GM21723 (cell line): Measurements from ENCODE around the gene FA2H.

Experiments used
- ATAC-seq: cut with Tn5 transposase; IDR thresholded peaks from one replicate; pipeline ENCODE4 v1.9.1; 2021; ENCODE audit warnings: mild to moderate bottlenecking, moderate library complexity; ENCODE audit not compliant: unreplicated experiment

FA2H gene

DNA sequence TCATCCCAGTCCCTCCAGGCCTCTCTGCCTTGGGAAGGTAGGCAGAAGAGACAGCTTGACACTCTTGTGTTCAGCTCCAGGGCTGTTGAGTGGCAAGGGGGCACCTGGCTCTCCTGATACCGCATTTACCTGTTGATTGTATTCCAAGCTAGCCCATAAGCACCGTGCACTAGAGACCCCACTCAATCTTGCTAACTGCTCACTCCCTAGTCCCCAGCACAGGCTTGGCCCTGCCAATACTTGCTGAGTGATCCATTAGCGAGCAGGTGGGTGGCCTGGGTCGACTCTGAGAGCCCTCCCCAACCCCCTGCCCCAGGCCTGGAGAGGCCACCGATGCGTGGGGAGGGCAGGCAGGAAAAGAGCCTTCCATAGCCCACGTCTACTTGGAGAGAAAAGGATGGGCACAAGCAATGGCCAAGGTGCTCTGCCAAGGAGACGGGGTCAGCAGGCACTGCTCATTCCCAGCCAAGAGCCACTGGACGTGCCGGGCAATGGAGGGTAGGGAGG is 29.5 kb downstream of the FA2H start:
- ATAC-seq = no peak

DNA sequence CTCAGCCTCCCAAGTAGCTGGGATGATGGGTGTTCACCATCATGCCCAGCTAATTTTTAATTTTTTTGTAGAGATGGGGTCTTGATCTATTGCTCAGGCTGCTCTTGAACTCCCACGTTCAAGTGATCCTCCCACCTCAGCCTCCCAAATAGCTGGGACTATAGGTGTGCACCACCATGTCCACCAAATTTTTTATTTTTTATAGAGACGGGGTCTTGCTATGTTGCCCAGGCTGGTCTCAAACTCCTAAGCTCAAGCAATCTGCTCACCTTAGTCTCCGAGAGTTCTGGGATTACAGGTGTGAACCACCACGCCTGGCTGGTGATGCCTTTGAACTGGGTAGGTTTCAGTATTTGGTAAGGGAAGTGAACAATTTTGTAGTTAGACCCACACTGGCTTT is 30.1 kb downstream of the FA2H start:
- ATAC-seq = no peak

DNA sequence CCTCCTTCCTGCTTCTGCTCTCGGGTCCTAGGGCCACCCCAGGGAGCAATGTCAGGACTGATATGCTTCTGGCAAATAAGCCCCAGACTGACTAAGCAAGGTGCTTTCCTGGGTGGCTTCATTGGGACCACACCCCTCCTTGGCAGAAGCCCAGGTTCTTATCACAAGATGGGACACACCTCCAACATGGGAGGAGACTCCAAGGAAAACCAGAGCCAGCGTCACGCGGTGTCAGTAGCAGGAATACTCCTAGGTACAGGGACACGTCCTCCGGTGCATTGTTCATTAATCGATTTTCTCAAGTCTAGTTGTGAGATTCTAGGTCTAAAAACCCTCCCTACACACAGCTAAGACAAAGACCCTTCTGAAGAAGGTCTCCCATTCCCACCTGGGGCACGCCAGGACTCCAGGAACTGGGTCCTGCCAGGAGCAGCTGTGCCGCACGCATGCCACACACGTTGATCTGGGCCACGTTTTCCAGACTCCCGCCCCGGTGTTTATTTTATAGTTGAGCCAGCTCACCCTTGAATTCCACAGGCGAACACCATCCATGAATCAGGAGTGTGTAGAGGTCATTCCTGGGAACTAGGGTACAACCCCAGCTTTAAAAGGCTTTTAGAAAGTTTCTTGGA is 30.8 kb downstream of the FA2H start:
- no peak for ATAC-seq

DNA sequence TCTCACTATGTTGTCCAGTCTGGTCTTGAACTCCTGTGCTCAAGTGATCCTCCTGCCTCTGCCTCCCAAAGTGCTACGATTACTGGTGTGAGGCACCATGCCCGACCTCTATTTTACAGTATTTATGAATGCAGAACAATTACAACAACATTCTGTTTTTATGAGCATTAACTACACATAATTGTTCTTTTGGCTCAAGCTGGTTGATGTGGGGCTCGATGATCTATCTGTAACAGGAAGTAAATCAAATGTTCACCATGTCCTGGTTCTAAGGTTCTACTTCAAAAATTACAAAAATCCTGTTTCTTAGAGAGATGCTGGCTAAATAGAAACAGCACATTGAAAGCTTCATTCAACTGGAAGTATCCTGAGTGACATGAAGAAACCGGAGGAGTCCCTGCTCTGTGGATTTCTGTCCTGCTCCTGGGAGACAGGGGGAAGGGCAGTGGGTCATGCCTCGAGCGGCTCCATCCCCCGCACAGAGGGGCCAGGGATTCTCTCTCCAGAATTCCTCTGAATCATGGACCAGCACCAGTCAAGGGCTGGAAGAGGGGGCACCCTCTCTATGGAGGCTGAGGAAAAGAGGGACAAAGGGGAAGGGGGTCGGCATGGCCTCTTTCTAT is 31.5 kb downstream of the FA2H start:
- no peak for ATAC-seq

DNA sequence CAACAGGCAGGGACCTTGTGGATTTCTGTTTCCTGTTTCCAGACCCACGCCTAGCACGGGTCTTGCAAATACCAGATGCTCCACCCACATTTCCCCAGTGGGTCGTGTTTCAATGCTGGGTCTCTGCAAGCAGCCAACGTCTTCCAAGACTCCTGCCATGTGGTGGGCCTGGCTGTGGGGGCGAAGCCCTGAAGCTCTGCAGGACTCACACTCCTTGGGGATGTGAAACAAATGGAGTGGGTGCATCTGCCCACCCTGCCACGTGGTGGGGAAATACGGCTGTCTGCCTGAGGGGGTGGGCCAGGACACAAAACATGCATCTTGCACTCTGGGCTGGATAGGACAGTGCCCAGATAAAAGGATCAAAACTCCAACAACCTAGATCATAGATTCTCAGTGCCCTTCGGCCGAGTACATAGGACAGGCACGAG is 32.6 kb downstream of the FA2H start:
- no peak for ATAC-seq

DNA sequence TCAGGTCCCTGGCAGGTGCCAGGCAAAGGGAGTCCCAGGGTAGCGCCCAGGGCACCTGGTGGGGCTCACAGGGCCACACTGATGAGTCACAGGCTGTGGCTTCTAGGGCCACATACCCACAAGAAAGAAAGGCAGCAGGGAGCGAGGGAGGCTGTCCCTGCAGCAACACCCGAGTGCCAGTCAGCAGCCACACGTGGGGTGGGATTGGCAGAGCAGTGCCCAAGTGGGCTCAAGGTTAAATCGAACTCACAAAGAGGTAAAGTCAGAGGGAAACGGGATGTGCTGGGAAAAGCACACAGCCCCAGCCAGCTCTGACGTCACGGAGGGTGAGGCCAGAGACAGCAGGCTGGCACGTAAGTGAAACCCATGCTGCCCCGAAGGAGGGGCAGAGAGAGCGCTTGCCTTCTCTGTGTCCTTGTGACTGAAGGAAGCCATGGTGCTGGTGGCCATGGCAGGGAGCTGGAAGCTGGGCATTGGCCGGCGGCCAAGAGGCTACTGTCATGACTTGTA is 33.8 kb downstream of the FA2H start:
- ATAC-seq = no peak

DNA sequence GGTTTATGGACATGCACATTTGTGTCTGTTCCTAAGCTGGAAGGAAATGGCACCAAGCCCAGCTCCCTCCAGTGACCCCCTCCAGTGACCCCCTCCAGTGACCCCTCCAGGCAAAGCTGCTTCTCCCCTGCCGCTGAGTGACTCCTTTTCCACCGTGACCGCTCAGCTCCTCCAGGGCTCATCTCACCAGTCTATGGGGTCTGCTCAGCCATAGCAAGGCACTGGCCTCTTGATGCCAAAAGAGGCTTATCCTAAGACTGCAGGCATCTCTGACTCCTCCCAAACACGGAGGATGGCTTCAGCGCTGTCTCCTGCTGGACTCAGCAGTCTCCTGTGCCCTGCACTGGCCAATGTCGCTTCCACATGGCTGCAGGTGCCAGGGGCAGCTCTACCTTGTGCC is 35.3 kb downstream of the FA2H start:
- ATAC-seq = no peak

DNA sequence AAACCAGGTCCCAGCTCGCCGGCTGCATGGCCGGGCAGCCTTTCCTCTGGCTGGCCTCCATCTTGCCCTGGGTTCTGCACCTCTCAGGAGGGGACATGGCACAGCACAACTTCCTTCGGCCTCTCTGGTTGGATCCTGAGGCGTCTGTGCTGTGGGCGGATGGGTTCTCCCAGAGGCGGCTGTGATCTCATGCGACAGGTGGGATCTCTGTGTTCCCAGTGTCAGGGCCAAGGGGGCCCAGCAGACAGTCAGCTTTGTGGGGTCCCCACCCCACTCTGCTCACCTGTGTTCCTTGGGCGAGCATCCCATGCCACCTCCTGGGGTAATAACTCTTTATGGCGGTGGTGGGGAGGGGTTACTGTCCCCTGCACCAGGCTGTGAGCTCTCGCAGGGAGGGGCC is 35.8 kb downstream of the FA2H start:
- no peak for ATAC-seq

DNA sequence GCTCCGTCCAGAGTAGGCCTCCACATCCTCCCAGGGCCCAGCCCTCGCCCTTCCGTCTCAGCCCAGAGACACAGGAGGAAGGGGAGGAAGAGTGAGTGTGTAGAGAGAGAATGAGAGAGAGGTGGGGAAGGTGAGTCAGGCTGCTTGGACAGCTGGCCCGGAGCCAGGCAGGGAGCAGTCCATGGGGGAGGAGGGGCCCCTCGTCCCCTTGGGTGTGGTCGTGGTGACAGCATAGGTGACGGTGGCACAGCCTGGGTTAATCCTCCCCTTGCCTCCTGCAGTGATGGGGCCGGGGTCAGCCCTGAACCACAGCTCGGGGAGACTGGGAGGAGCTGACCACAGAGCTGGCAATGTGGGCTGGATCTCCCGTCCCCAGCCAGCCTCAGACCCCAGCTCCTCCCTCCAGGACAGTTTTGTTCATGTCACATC is 36.5 kb downstream of the FA2H start:
- ATAC-seq = no peak

DNA sequence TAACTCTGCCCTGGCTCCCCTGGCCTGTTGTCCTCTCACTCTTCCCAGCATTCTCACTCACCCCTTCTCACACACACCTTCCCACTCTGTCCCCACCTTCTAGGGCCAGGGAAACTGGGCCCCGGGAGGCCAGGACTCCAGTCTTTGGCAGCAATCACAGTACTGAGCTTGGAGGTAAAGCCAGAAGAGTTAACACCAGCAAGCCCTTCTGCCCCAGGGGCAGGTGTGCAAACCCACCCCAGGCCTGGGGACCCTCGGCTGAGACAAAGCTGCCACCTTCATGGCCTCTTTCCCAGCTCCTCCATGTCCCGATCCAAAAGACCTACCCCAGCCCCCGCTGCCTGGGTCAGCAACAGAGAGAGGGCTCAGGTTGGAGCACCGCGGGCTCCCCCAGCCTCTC is 37.1 kb downstream of the FA2H start:
- ATAC-seq = no peak

DNA sequence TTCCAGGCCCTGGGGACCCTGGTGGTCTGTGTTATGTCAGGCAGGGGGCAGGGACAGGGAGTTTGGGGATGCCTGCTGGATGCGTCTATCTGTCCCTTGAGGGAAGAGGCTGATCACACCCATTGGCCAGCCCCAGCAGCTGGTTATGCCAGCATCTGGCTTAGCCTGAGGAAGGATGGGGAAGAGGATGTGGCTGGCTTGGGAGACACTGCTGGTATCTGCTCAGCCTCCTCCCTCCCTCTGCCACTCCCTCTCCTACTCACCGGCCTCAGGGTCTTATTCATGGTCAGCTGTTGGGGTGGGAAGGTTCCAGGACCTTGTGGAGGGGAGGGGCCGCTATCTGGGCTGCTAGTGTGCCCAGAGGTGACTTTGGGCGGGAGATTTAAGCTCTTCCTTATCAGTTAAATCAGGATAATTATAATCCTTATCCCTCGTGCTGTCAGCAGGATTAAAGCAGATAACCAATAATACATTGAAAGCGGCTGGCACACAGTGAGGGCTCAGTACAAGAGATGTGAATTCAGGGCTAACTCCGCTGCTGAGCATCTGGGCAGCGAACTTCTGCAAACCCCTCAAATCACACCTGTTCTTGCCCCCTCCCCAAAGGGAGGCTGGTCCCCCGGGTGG is 38.0 kb downstream of the FA2H start:
- ATAC-seq = no peak

DNA sequence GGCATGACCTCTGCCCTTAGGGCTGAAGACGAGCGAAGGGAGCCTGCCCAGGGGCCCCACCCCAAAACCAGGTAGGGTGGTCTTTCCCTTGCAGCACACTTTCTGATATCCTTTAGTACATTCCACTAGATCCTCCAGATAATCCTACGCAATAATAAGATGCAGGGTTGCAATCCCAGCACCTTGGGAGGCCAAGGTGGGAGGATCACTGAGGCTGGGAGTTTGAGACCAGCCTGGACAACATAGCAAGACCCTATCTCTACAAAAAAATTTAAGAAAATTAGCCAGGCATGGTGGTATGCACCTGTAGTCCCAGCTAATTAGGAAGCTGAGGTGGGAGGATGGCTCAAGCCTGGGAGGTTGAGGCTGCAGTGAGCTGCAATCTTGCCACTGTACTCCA is 39.1 kb downstream of the FA2H start:
- no peak for ATAC-seq

DNA sequence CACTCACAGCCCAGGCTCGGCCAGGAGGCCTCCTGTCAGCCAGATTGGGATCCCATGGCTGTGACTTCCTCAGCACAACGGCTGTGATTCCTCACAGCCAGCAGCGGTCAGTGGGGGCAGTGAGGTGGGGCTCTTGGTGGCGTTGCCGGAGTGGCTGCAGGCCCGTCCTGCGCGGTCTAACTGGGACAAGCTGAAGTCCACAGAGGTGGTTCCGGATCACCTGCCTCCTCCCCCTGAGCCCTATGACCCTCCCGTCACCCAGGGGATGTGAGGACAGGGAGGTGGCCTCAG is 39.5 kb downstream of the FA2H start:
- no peak for ATAC-seq

DNA sequence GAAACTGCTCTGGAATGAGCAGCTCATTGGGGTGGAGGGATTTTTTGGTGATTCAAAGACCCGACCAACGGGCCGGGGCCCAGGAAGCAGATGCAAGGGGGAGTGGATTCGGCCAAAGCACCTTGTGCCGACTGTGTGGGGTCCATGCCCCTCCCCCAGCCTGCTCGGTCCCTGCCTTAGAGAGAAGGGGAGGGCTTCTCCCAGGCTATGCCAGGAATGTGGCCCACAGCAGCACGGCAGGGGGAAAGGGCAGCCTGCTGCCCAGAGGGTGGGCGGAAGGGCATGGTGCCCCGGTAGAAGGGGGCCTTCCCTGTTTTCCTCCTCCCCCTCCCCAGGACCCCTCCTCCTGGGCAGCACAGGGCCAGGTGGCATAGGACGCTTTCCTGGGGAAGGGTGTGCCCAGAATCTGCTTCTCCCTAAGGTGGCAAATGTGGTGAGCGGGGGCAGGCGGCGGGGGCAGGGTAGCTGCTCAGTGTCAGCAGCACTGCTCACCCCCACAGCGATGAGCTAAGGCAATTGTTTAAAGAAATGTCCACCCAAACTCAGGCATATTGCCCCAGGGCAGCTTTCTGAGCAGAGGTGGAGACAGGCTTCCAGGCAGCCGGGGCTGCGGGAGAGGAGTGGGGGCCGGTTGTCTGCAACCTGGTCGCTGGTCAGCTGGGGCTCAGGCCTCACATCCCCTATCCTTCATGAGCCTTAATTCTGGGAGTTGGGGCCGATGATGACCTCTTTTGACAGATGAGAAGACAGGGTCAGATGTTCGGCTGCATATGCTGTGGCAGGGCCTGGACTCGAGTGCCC is 40.1 kb downstream of the FA2H start:
- no peak for ATAC-seq

DNA sequence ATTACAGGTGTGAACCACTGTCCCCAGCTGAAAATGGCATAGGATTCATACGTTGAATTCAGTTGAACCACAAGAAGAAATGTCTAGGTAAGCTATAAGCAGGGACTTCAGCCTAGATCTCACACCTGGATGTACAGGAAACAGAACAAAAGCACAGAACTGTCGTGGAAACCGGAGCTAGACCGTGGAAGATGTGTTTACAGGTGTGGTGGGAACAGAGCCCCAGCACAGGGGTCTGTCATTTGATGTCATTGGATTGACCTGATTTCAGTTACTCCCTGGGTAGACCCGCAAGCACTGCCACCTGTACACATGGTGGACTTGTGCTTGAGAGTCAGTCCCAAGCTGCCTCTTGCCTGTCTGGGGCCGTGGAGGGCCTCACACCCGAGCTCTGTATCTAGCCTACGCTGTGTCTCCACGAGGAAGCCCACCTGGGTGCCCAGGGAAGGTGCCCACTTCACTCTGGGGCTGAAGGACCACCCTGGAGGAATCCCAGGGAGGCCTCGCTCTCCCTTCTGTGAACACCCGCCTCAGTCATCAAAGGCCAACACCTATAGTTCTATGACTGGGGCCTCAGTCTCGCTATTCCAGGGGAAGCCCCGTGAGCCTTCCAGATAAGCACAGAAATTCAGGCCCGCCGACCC is 41.8 kb downstream of the FA2H start:
- ATAC-seq = no peak

DNA sequence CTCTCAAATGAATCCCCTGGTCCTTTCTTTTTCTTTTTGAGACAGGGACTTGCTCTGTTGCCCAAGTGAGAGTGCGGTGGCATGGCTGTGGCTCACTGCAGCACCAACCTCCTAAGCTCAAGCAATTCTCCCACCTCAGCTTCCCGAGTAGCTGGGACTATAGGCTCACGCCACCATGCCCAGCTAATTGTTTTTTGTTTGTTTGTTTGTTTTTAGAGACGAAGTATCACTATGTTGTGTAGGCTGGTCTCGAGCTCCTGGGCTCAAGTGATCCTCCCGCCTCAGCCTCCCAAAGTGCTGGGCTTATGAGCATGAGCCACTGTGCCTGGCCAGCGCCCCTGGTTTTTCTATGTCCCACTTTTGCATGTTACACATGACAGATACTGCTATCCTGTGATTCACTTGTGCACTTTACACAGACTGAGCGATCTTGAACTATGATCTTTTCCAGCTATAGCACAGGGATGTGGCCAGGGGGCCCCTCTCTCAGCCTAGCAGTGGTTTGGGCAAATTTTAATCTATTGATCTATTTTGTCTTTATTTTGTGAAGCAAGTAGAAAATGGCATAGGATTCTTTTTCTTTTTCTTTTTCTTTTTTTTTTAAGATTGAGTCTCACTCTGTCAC is 42.7 kb downstream of the FA2H start:
- no peak for ATAC-seq

DNA sequence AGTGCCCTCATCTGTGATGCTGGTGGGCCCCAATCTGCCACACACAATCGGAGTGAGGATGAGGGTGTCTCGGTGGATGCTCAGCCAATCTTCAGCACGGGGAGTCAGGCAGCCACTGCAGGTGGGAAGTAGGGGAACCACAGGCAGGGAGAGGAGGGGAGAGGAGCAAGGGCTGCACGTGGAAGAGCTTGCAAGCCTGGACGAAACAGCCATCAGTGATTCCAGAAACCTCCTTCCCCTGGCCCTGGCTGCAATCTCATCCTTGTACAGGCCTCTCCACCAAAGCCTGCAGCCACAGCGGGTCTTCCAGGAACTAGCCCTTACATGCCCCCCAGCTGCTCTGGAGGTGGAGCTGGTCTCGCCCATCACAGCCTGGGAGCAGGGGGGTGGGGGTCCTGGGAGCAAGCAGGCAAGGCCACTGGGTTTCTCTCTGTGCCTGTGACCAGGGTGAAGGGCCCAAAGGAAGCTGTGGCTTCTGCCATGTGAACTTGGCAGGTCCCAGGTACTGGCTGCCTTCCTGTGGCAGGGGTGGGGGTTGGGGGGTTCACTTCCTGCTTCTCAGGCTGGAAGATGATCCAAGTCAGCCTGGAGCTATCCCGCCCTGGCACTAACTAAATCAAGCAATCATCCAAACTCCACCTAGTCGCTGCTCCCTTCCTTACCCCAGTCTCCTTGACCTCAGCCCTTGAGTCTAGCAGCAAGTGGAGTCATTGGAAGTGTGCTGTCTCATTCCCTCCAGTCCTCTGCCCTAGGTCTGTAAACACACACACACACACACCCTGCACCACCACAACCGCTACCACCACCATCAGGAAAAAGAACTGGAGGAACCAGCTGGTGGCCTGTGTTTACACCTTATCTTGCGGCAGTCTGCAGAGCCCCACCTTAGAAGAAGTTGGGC is 44.6 kb downstream of the FA2H start:
- no peak for ATAC-seq

DNA sequence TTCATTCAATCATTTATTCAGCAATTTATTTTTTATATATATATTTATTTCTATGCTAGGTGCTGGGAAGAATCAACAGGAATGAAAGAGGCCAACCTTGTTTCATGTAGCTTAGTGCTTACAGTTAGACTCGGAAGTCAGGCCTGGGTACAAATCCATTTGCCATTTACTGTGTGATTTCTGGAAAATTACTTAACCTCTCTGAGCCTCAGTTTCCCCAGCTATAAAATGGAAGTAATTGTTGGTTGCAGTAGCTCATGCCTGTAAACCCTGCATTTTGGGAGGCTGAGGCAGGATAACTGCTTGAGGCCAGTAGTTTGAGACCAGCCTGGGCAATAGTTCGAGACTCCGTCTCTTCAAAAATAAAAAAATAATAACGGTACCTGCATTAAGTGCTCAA is 46.7 kb downstream of the FA2H start:
- ATAC-seq = no peak

DNA sequence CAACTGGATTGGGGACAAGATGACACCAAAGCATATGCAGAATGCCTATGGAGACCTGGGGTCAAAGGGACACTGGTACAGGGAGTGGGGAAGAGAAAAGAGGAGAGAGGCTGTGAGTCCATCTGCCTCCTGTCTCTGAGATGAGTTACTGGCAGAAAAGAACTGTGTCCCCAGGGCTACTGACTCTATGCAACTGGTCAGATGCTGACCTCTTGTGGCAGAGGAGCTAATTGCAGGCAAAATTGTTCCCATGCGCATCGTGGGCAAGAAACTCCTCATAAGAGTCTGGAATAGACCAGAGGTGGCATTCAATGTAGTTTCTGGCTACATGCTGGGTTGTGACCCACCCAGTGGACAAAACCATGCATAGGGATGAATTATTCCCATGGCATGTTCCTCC is 47.9 kb downstream of the FA2H start:
- ATAC-seq = no peak
